HepG2 (cell line): Measurements from ENCODE around the gene CNBD2. TPM values are rescaled to one million over a fixed set of nuclear protein-coding genes. Genes with fewer than 3 reads are reported as not detected.

Source experiments
- ATAC-seq: fragments of 200-7000 bp; cut with Tn5 transposase; 3 replicates; pipeline ENCODE4 v1.9.1; 2020; ENCODE audit warnings: mild to moderate bottlenecking, moderate library complexity
- BruUV-seq: library from RNA; stranded (reverse); fragments of 400-500 nt; replicated peaks from 2 replicates; lab custom pipeline; 2021; lab: Mats Ljungman, UMichigan
- CTCF ChIA-PET: fragments of 300-600 bp; formaldehyde crosslinking; extraction: SDS; loops from one replicate; lab custom pipeline; 2021; ENCODE audit warnings: low total read pairs, inconsistent platforms, low intra/inter-chr PET ratio; lab: Yijun Ruan, JAX
- POLR2A ChIA-PET: fragments of 350-600 bp; sonication (Branson Sonifier 250); formaldehyde crosslinking; loops from one replicate; lab custom pipeline; 2020; ENCODE audit warnings: antibody characterized with exemption, inconsistent platforms; lab: Yijun Ruan, JAX
- DNase-seq: peaks from one replicate; pipeline ENCODE4 v3.0.0-alpha.2; 2015; ENCODE audit warnings: low spot score
- FAIRE-seq: peaks from 3 replicates; lab custom pipeline; 2011; peaks lifted over from hg19 to GRCh38; lab: Jason Lieb, UNC
- H2AFZ ChIP-seq: one replicate; pipeline ENCODE4 v1.6.1; 2011; ENCODE audit warnings: low read length, inconsistent platforms
- H3K27ac ChIP-seq: fragments of 300-600 bp; 3 replicates; pipeline ENCODE4 v1.8.0; 2011; ENCODE audit warnings: mixed run types, mild to moderate bottlenecking, mixed read lengths, low read length, inconsistent platforms; ENCODE audit not compliant: insufficient read depth; ENCODE audit errors: extremely low read length
- H3K27me3 ChIP-seq, 2 experiments: fragments of 200-600 bp in 1 of 2; 2 replicates in 1 of 2; 3 replicates in 1 of 2; pipeline versions ENCODE4 v1.6.0 to v1.8.0; 2011; ENCODE audit warnings: low read length in 2 of 2, mild to moderate bottlenecking in 2 of 2, moderate library complexity in 2 of 2, inconsistent platforms in 1 of 2; ENCODE audit not compliant: insufficient read depth in 2 of 2, control insufficient read depth in 1 of 2
- H3K36me3 ChIP-seq, 2 experiments: fragments of 200-600 bp in 1 of 2; replicated peaks in 1 of 2; 2 replicates in 1 of 2; 3 replicates in 1 of 2; pipeline versions ENCODE4 v1.5.1 to v1.8.0; 2011; ENCODE audit warnings: low read length in 2 of 2, inconsistent platforms in 1 of 2; ENCODE audit not compliant: insufficient read depth in 2 of 2, control insufficient read depth in 1 of 2
- H3K4me1 ChIP-seq: 2 replicates; pipeline ENCODE4 v1.5.1; 2012; ENCODE audit warnings: low read length, inconsistent platforms; ENCODE audit not compliant: insufficient read depth
- H3K4me2 ChIP-seq: 2 replicates; pipeline ENCODE4 v1.6.0; 2011; ENCODE audit warnings: low read depth, low read length, inconsistent platforms
- H3K4me3 ChIP-seq, 3 experiments: fragments of 200-600 bp in 1 of 3; sonication (generic), shearing (Covaris generic) in 1 of 3; replicated peaks in 1 of 3; 2 replicates each; pipeline ENCODE4 v1.5.1; 2011 to 2016; ENCODE audit warnings: low read length in 3 of 3, inconsistent platforms in 2 of 3, low read depth in 2 of 3, mild to moderate bottlenecking in 2 of 3, control low read depth in 1 of 3, mixed read lengths in 1 of 3; ENCODE audit not compliant: insufficient read depth in 1 of 3
- H3K79me2 ChIP-seq: one replicate; pipeline ENCODE4 v1.6.1; 2011; ENCODE audit warnings: low read length, inconsistent platforms; ENCODE audit not compliant: insufficient read depth
- H3K9ac ChIP-seq: 2 replicates; pipeline ENCODE4 v1.6.0; 2011; ENCODE audit warnings: mild to moderate bottlenecking, low read depth, low read length, inconsistent platforms; ENCODE audit not compliant: insufficient read depth
- H3K9me3 ChIP-seq: 2 replicates; pipeline ENCODE4 v1.5.1; 2012; ENCODE audit warnings: mild to moderate bottlenecking, low read length
- H4K20me1 ChIP-seq: 2 replicates; pipeline ENCODE4 v1.6.0; 2011; ENCODE audit warnings: inconsistent platforms, mild to moderate bottlenecking, low read length, moderate library complexity; ENCODE audit not compliant: insufficient read depth
- IKZF4 ChIP-seq: sonication (generic); formaldehyde crosslinking; IDR thresholded peaks from 2 replicates; pipeline ENCODE4 v1.5.1; 2020; ENCODE audit warnings: borderline replicate concordance, mild to moderate bottlenecking, low read depth, missing genetic modification reagents; ENCODE audit errors: not compliant biosample characterization
- MAFF ChIP-seq: IDR thresholded peaks from 2 replicates; pipeline ENCODE4 v1.6.1; 2011; ENCODE audit warnings: low read depth, low read length, improper control_type of control experiment
- MAFK ChIP-seq, 2 experiments: IDR thresholded peaks in 1 of 2; conservative IDR thresholded peaks in 1 of 2; 2 replicates each; pipeline ENCODE4 v1.6.1; 2011; ENCODE audit warnings: improper control_type of control experiment in 2 of 2, low read length in 2 of 2
- MYPOP ChIP-seq: sonication (generic); formaldehyde crosslinking; IDR thresholded peaks from 2 replicates; pipeline ENCODE4 v1.8.1; 2023; ENCODE audit warnings: mild to moderate bottlenecking, moderate library complexity, missing genetic modification reagents
- NFE2L2 ChIP-seq: fragments of 150-350 bp; IDR thresholded peaks from 2 replicates; pipeline ENCODE4 v1.6.1; 2014; ENCODE audit warnings: low read length
- WGBS: methylation state at CpG from one replicate; pipeline ENCODE4 v1.1.6; 2017; ENCODE audit warnings: low lambda C conversion rate; 5-methylcytosine and 5-hydroxymethylcytosine counted together
- in situ Hi-C: cut with HindIII; loops from 2 replicates; pipeline ENCODE4 v1.10.0; 2017; ENCODE audit warnings: low pct_unique_long_range_greater_than_20kb; ENCODE audit not compliant: extremely low pct_ligation_motif_present
- intact Hi-C: fragments of 100-400 bp; cut with micrococcal nuclease; formaldehyde crosslinking; loops from one replicate; pipeline ENCODE4 v1.10.0; 2022; ENCODE audit not compliant: unreplicated experiment
- polyA plus RNA-seq, 8 experiments: library from polyadenylated mRNA; depleted of rRNA in 3 of 8; stranded (reverse) in 7 of 8; unstranded in 1 of 8; fragments of >200 nt; fragmentation: Illumina TruSeq in 4 of 8; extraction: Trizol in 4 of 8; gene quantifications; 2 replicates each; pipeline versions ENCODE4 v1.2.1 to v1.2.3, GENCODE V29; 2011 to 2016; ENCODE audit warnings: low read depth in 4 of 8, missing spikeins in 1 of 8, mixed read lengths in 1 of 8; ENCODE audit not compliant: insufficient read depth in 1 of 8
- total RNA-seq, 5 experiments: library from RNA; depleted of rRNA; stranded (reverse); fragments of >200 nt; fragmentation: Illumina TruSeq; extraction: Trizol; gene quantifications; 2 replicates each; pipeline ENCODE4 v1.2.3, GENCODE V29; 2016; ENCODE audit warnings: low read depth in 1 of 5

CNBD2 gene
- total and polyA plus RNA-seq, 2 of the 13 experiments (the other 11 are each of a cell fraction or from before 2014, with no cell fraction given), result 12.4 to 22.8 TPM

- H3K4me2 ChIP-seq, result no peak overlapping the region
- CTCF ChIA-PET, result no interaction called here
- intact Hi-C loops, result no loop called here
- no peak overlapping the region for H3K9ac ChIP-seq
- 0 out of 2 replicates have a peak, but pooled peaks have one; percentile 2 for TF ChIP-seq NFE2L2
- no peak for TF ChIP-seq IKZF4 (CRISPR knock-in tag)
- TF ChIP-seq, all 625 proteins: peak for 1
- DNase-seq (no peak), FAIRE-seq (no peak), ATAC-seq (peak; percentile 31; the same call in 2 of the 3 replicates)
- in situ Hi-C loops, result no loop called here
- Histone ChIP-seq H2AFZ (no peak overlapping the region), H4K20me1 (no peaks in the 10 kb centered on the region), H3K4me1 (no peaks in the 10 kb centered on the region), H3K79me2 (no peaks in the 10 kb centered on the region), H3K36me3 (no peaks in the 10 kb centered on the region), H3K27me3 (peaks cover 0 to 4% of the 10 kb centered on the region in 2 experiments; a peak in 2 of 5 replicates), H3K9me3 (no peaks in the 10 kb centered on the region), H3K27ac (no peak overlapping the region), H3K4me3 (no peak overlapping the region)
- WGBS, result 58% methylated on average over 4 of the region's 4 CpGs
- no TSS peak for BruUV-seq
- POLR2A ChIA-PET, result no interaction called here
These were observed 42.4 kb downstream of the CNBD2 start for GRCh38 chr20:36010825-36011224.

GRCh38 chr20:36015806-36016403, 47.5 kb downstream of the CNBD2 start:
- peaks cover 30% of the 10 kb centered on the region for H3K4me1 ChIP-seq
- BruUV-seq, result no TSS peak
- WGBS, result 58% methylated on average over 1 of the region's 1 CpG
- H3K79me2 ChIP-seq, result no peaks in the 10 kb centered on the region
- no peak overlapping the region for H2AFZ ChIP-seq
- no peak overlapping the region for H3K4me2 ChIP-seq
- no peak overlapping the region for H3K27ac ChIP-seq
- H3K36me3 ChIP-seq, result no peaks in the 10 kb centered on the region
- TF ChIP-seq MAFK (conservative IDR thresholded peaks at IDR 0.05 in 1 of 2, IDR thresholded peaks at IDR 0.05 in 1 of 2; ENCODE audit: low read length in 2 of 2) (peak; percentile 95 to 97), MAFF (peak; percentile 94), MYPOP (CRISPR knock-in tag) (no peak)
- ChIA-PET CTCF (no interaction called here), POLR2A (no interaction called here)
- DNase-seq (no peak), FAIRE-seq (no peak), ATAC-seq (no peak)
- no peak overlapping the region for H3K4me3 ChIP-seq
- no peaks in the 10 kb centered on the region for H4K20me1 ChIP-seq
- H3K9ac ChIP-seq, result no peak overlapping the region
- in situ Hi-C loops, result no loop called here
- intact Hi-C loops, result no loop called here
- 0 out of 5 replicates have a peak, but pooled peaks cover 0 to 5% of the 10 kb centered on the region in 2 experiments for H3K27me3 ChIP-seq
- H3K9me3 ChIP-seq, result no peaks in the 10 kb centered on the region
